Transverse colon (tissue), 4 donors: ENCODE results near the gene SEC23B.

Experiments
- CTCF ChIP-seq, 5 experiments: fragments of 200-600 bp in 3 of 5; fragments of 450-650 bp in 2 of 5; sonication (generic) in 3 of 5; IDR thresholded peaks; 1 replicate in 2 of 5; 2 replicates in 3 of 5; pipeline ENCODE4 v1.5.1; 2016 to 2017; ENCODE audit warnings: antibody characterized with exemption in 5 of 5, inconsistent platforms in 3 of 5, mild to moderate bottlenecking in 2 of 5, moderate library complexity in 1 of 5
- EP300 ChIP-seq: sonication (generic); formaldehyde crosslinking; IDR thresholded peaks from one replicate; pipeline ENCODE4 v1.6.1; 2017; ENCODE audit warnings: antibody characterized with exemption, low read depth
- POLR2A ChIP-seq: fragments of 450-650 bp; IDR thresholded peaks from one replicate; pipeline ENCODE4 v1.6.1; 2016; ENCODE audit warnings: antibody characterized with exemption, mild to moderate bottlenecking, moderate library complexity
- POLR2AphosphoS5 ChIP-seq, 3 donors: sonication (generic); formaldehyde crosslinking; IDR thresholded peaks; one replicate each; pipeline ENCODE4 v1.6.1; 2016; ENCODE audit warnings: antibody characterized with exemption in 3 of 3

GRCh38 chr20:18514127-18514526 is 6.4 kb downstream of the SEC23B start:
- TF ChIP-seq POLR2AphosphoS5 (IDR thresholded peaks at IDR 0.05) (no peak), EP300 (no peak), CTCF (IDR thresholded peaks at IDR 0.05) (no peak), POLR2A (no peak)
